C4-2B (cell line): ENCODE data around the gene SRRM2.

Experiments used
- H3K27ac ChIP-seq: fragments of 450-650 bp; 2 replicates; pipeline ENCODE4 v1.5.1; 2017
- CTCF ChIP-seq: fragments of 450-650 bp; conservative IDR thresholded peaks from 2 replicates; pipeline ENCODE4 v1.5.1; 2017; ENCODE audit warnings: mild to moderate bottlenecking
- ZFX ChIP-seq: fragments of 450-650 bp; IDR thresholded peaks from 2 replicates; pipeline ENCODE4 v1.6.1; 2017

The SRRM2 gene

GRCh38 chr16:2756288-2757015 lies 4.0 kb downstream of the SRRM2 start:
- peak overlapping the region; percentile 2; the same call in 1 of the 2 replicates for H3K27ac ChIP-seq
- TF ChIP-seq ZFX = no peak
- no peak for TF ChIP-seq CTCF

- no peak overlapping the region for H3K27ac ChIP-seq
- TF ChIP-seq ZFX = no peak
- TF ChIP-seq CTCF = no peak
Measured at GRCh38 chr16:2757344-2757743, 4.9 kb downstream of the SRRM2 start.

- no peak for TF ChIP-seq ZFX
- TF ChIP-seq CTCF = no peak
- H3K27ac ChIP-seq = no peak overlapping the region
Measured at GRCh38 chr16:2761472-2761871, 9.0 kb downstream of the SRRM2 start.

- no peak for TF ChIP-seq ZFX
- no peak for TF ChIP-seq CTCF
- no peak overlapping the region for H3K27ac ChIP-seq
Measured at GRCh38 chr16:2761886-2762583, 9.6 kb downstream of the SRRM2 start.

- no peak overlapping the region for H3K27ac ChIP-seq
- TF ChIP-seq CTCF = no peak
Measured at GRCh38 chr16:2762711-2763110, 10.3 kb downstream of the SRRM2 start.

GRCh38 chr16:2763173-2763572 lies 10.7 kb downstream of the SRRM2 start:
- TF ChIP-seq CTCF = no peak
- no peak for TF ChIP-seq ZFX
- H3K27ac ChIP-seq = no peak overlapping the region

GRCh38 chr16:2764718-2765117 lies 12.3 kb downstream of the SRRM2 start:
- TF ChIP-seq CTCF (no peak), ZFX (no peak)
- H3K27ac ChIP-seq = no peak overlapping the region
